Measurements from ENCODE around the gene CYP4V2.
"Not testable (repeated sequence)": the region's sequence is repeated elsewhere in the genome, so short reads cannot be mapped to it uniquely, and the experiment has no call there.

Gene CYP4V2

GRCh38 chr4:186236126-186236525, 44.8 kb downstream of the CYP4V2 start:
- no peak for DNase-seq

- no peak for DNase-seq
Observed at GRCh38 chr4:186240452-186240847, 49.1 kb downstream of the CYP4V2 start.

GRCh38 chr4:186240848-186241491, 49.6 kb downstream of the CYP4V2 start:
- DNase-seq = no peak

GRCh38 chr4:186241616-186242015, 50.2 kb downstream of the CYP4V2 start:
- DNase-seq = no peak

- not testable (repeated sequence) for DNase-seq
Observed at GRCh38 chr4:186242031-186242430, 50.7 kb downstream of the CYP4V2 start.

GRCh38 chr4:186243331-186243730, 52.0 kb downstream of the CYP4V2 start:
- DNase-seq = no peak

DNA sequence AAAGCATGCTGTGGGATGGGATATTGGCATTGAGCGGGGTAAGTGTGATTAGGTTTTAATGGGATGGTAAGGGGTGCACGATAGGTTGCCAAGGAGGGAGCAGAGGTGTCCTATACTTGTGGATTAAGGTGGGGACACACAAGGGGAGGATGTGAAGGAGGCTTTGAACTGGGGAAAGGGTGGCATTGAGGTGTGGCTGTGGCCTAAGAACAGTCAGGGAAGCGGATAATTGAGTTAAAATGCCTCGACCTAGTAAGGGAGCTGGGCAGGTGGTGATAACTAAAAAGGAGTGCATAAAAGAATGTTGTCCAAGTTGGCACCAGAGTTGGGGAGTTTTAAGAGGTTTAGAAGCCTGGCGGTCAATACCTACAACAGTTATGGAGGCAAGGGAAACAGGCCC, 53.5 kb downstream of the CYP4V2 start:
- DNase-seq = no peak

DNA sequence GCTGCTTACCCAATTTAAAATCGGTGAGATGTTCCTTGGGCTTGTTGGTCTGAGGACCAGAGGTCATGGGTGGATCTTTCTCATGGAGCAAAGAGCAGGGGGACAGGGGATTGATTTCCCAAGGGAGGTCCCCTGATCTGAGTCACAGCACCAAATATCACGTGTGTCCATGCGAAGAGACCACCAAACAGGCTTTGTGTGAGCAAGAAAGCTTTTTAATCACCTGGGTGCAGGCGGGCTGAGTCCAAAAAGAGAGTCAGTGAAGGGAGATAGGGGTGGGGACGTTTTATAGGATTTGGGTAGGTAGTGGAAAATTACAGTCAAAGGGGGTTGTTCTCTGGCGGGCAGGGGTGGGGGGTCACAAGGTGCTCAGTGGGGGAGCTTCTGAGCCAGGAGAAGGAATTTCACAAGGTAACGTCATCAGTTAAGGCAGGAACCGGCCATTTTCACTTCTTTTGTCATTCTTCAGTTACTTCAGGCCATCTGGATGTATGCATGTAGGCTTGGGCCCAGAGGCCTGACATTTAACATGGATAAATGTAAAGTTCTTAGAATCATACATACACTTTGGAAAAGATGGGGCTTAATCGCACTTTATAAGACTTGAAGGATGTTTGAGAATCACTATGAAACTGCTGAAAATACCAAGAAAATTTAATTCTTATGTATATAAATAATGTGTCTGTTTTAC, 55.8 kb downstream of the CYP4V2 start:
- not testable (repeated sequence) for DNase-seq

DNA sequence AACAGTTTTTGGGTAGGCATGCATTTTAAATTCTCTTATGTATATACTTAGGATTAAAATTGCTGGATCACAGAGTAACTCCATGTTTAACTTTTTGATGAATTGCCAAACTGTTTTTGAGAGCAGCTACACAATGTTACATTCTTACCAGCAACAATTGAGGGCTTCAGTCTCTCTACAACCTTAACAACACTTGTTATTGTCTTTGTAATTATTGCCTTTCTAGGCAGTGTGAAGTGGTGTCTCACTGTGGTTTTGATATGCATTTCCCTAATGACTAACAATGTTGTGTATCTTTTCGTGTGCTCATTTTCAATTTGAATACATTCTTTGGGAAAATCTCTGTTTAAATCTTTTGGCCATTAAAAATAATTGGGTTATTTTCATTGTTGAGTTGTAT, 57.3 kb downstream of the CYP4V2 start:
- DNase-seq = no peak

- DNase-seq = no peak
Observed at GRCh38 chr4:186249785-186250754, 58.7 kb downstream of the CYP4V2 start.

- DNase-seq = no peak
Observed at GRCh38 chr4:186250760-186251159, 59.4 kb downstream of the CYP4V2 start.

- DNase-seq = no peak
Observed at GRCh38 chr4:186255122-186255521, 63.8 kb downstream of the CYP4V2 start.

DNA sequence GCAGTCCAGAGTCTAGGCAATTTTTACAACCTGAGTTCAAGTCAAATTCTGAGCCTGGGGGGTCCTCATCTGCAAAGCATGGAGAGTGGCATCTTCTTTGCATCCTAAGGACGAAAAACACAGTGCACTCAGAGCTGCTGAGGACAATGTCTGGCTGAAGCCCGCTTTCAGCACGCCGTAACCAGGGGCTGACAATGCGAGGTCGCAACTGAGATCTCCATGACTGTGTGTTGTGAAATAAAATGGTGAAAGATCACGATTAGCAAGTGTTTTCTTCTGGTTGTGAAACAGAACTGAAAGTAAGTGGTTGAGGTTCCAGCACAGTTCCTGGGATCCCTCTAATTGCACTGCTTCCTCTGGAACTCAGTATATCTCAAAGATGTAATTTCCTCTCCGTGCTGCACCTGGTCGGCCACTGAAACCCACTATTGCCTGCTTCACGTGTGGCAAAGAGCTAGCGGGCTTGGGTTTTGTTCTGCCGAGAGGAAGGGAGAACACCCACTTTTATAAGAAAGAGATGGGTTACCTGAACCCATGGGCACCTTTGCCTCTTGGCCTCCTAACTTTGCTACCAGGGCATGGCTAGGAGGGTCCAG, 66.9 kb downstream of the CYP4V2 start:
- no peak for DNase-seq

DNA sequence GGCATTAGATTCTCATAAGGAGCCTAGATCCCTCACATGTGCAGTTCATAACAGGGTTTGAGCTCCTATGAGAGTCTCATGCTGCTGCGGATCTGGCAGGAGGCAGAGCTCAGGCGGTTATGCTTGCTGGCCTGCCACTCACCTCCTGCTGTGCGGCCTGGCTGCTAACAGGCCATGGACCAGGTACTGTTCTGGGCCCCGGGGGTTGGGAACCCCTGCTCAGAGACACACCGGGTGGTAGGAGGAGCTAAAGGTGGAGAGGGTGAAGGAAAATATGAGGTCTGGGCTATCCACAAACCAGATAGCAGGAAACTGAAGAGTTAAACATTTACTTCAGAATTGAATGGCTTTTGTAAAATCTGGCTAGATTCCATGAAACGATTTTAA, 68.7 kb downstream of the CYP4V2 start:
- DNase-seq = no peak
